Erythroblast (primary cell): ENCODE data around the gene CDC26.

ENCODE experiments used
- GATA1 ChIP-seq: IDR thresholded peaks from 2 replicates; pipeline ENCODE4 v1.6.1; 2011; ENCODE audit warnings: low read depth, mild to moderate bottlenecking, control low read depth, low read length, moderate library complexity
- POLR2A ChIP-seq: IDR thresholded peaks from 2 replicates; pipeline ENCODE4 v1.6.1; 2011; ENCODE audit warnings: mild to moderate bottlenecking, low read length

DNA sequence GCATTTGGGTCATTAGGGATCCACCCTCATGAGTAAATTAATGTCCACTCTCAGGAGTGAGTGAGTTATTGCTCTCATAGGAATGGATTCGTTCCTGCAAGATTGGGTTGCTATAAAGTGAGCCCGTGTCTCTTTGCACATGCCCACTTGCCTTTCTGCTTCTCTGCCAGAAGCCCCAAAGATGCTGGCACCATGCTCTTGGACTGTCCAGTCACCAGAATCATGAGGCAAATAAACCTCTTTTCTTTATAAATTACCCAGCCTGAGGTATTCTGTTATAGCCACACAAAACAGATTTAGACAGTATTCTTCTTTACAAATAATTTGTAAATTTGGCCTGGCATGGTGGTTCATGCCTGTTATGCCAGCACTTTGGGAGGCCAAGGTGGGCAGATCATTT is 24.6 kb downstream of the CDC26 start:
- TF ChIP-seq POLR2A (no peak), GATA1 (no peak)
